Neural cell (in vitro differentiated cells): ENCODE data around the gene TMEM259. TPM values are rescaled to one million over a fixed set of nuclear protein-coding genes. Genes with fewer than 3 reads are reported as not detected.

ENCODE experiments used
- H2AFZ ChIP-seq: fragments of 200-600, 300-800 bp; sonication (generic), shearing (Covaris generic); 2 replicates; pipeline ENCODE4 v1.6.0; 2014; ENCODE audit warnings: low read depth, mild to moderate bottlenecking, antibody characterized with exemption, low read length, moderate library complexity
- H3F3A ChIP-seq: fragments of 200-600 bp; shearing (Covaris generic); 2 replicates; pipeline ENCODE4 v1.6.1; 2016; ENCODE audit warnings: mild to moderate bottlenecking, moderate library complexity, mixed read lengths, antibody characterized with exemption, low read length; ENCODE audit not compliant: insufficient read depth, poor library complexity, severe bottlenecking
- H3K27ac ChIP-seq: fragments of 200-600, 300-800 bp; sonication (generic), shearing (Covaris generic); 2 replicates; pipeline ENCODE4 v1.5.1; 2014; ENCODE audit warnings: mild to moderate bottlenecking, low read length, moderate library complexity
- H3K27me3 ChIP-seq: fragments of 300-800, 200-600 bp; sonication (generic), shearing (Covaris generic); 2 replicates; pipeline ENCODE4 v1.6.0; 2014; ENCODE audit warnings: mild to moderate bottlenecking, low read depth, low read length, moderate library complexity; ENCODE audit not compliant: insufficient read depth
- H3K36me3 ChIP-seq: fragments of 300-800, 200-600 bp; sonication (generic), shearing (Covaris generic); 2 replicates; pipeline ENCODE4 v1.5.1; 2014; ENCODE audit warnings: mild to moderate bottlenecking, antibody characterized with exemption, low read length, moderate library complexity; ENCODE audit not compliant: insufficient read depth
- H3K4me2 ChIP-seq: fragments of 300-800, 200-600 bp; sonication (generic), shearing (Covaris generic); 2 replicates; pipeline ENCODE4 v1.6.0; 2014; ENCODE audit warnings: mild to moderate bottlenecking, low read length
- H3K4me3 ChIP-seq: fragments of 300-800, 200-600 bp; sonication (generic), shearing (Covaris generic); 2 replicates; pipeline ENCODE4 v1.5.1; 2014; ENCODE audit warnings: mild to moderate bottlenecking, low read length, moderate library complexity
- H3K79me2 ChIP-seq: fragments of 200-600 bp; shearing (Covaris generic); replicated peaks from 2 replicates; pipeline ENCODE4 v1.6.0; 2014; ENCODE audit warnings: mild to moderate bottlenecking, low read length, moderate library complexity; ENCODE audit not compliant: insufficient read depth
- H3K9ac ChIP-seq: fragments of 300-800, 200-600 bp; sonication (generic), shearing (Covaris generic); 2 replicates; pipeline ENCODE4 v1.6.1; 2016; ENCODE audit warnings: mild to moderate bottlenecking, low read length, mixed read lengths
- H3K9me2 ChIP-seq: fragments of 200-600 bp; shearing (Covaris generic); 2 replicates; pipeline ENCODE4 v1.6.1; 2016; ENCODE audit warnings: mild to moderate bottlenecking, low read length, mixed read lengths; ENCODE audit not compliant: insufficient read depth
- H3K9me3 ChIP-seq: fragments of 200-600, 300-800 bp; sonication (generic), shearing (Covaris generic); 2 replicates; pipeline ENCODE4 v1.6.1; 2016; ENCODE audit warnings: mild to moderate bottlenecking, mixed run types, low read length, moderate library complexity, mixed read lengths
- H4K20me1 ChIP-seq: fragments of 200-600 bp; shearing (Covaris generic); 2 replicates; pipeline ENCODE4 v1.6.1; 2016; ENCODE audit warnings: mild to moderate bottlenecking, mixed run types; ENCODE audit not compliant: insufficient read depth
- EP300 ChIP-seq: fragments of 450-650 bp; conservative IDR thresholded peaks from 2 replicates; pipeline ENCODE4 v1.6.1; 2014; ENCODE audit warnings: antibody characterized with exemption, mild to moderate bottlenecking, moderate library complexity; ENCODE audit not compliant: poor library complexity, severe bottlenecking
- EZH2 ChIP-seq: fragments of 200-600, 300-800 bp; shearing (Covaris generic), sonication (generic); IDR thresholded peaks from 2 replicates; pipeline ENCODE4 v1.6.1; 2014; ENCODE audit warnings: antibody characterized with exemption, low read length, borderline replicate concordance, mild to moderate bottlenecking; ENCODE audit not compliant: insufficient read depth, poor library complexity, severe bottlenecking
- MXI1 ChIP-seq: fragments of 450-650 bp; conservative IDR thresholded peaks from 2 replicates; pipeline ENCODE4 v1.6.1; 2014; ENCODE audit warnings: antibody characterized with exemption, mild to moderate bottlenecking; ENCODE audit not compliant: poor library complexity, severe bottlenecking
- POLR2AphosphoS5 ChIP-seq: IDR thresholded peaks from 2 replicates; pipeline ENCODE4 v1.6.1; 2012
- RAD21 ChIP-seq: fragments of 450-650 bp; conservative IDR thresholded peaks from 2 replicates; pipeline ENCODE4 v1.6.1; 2014; ENCODE audit warnings: antibody characterized with exemption, mild to moderate bottlenecking, moderate library complexity
- SMC3 ChIP-seq: fragments of 450-650 bp; conservative IDR thresholded peaks from 2 replicates; pipeline ENCODE4 v1.6.1; 2014; ENCODE audit warnings: antibody characterized with exemption, mild to moderate bottlenecking, moderate library complexity; ENCODE audit not compliant: poor library complexity
- TAF1 ChIP-seq: IDR thresholded peaks from 2 replicates; pipeline ENCODE4 v1.6.1; 2012; ENCODE audit warnings: low read depth
- polyA plus RNA-seq: library from polyadenylated mRNA; depleted of rRNA; stranded (reverse); fragments of >200 nt; gene quantifications from 2 replicates; pipeline ENCODE4 v1.2.3, GENCODE V29; 2014
- TF ChIP-seq, protein P1 (sequence below): fragments of 450-650 bp; IDR thresholded peaks from 2 replicates; pipeline ENCODE4 v1.5.1; 2014; ENCODE audit warnings: antibody characterized with exemption, mild to moderate bottlenecking, moderate library complexity; ENCODE audit not compliant: poor library complexity, severe bottlenecking
- TF ChIP-seq, protein P2 (sequence below): IDR thresholded peaks from 2 replicates; pipeline ENCODE4 v1.6.1; 2012; ENCODE audit warnings: borderline replicate concordance

The TMEM259 gene
- polyA plus RNA-seq, 1 donor from 2014 or later, result 176 TPM

DNA sequence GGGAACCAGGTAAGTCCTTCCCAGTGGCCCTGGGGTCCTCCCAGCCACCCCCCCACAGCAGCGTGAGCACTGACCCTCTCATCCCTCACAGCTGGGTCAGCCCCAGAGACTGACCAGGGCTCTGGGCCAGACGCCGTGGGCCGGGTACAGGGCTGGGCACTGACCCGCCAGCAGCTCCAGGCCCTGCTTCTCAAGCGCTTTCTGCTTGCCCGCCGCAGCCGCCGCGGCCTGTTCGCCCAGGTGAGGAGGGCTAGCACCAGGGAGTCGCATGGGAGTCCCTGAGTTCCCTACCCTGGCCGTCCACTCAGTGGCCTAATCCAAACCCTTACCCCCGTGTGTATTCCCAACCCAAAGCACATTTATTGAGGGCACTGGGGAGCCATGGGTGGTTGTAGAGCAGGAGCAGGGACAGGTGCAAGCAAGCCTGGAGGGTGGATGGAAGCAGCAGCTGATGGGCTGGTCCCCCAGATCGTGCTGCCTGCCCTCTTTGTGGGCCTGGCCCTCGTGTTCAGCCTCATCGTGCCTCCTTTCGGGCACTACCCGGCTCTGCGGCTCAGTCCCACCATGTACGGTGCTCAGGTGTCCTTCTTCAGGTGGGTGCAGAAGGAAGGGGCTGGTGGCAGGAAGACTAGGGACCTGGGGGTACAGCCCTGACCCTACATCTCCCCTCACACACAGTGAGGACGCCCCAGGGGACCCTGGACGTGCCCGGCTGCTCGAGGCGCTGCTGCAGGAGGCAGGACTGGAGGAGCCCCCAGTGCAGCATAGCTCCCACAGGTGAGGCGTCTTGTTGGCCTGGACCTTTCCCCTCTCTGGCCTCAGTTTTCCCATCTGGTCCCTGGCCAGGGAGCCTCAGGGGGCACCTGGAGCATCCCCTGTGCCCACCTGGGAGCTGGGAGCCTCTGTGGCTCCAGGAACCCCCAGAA, 33.4 kb upstream of the TMEM259 start:
- Histone ChIP-seq H3K9ac (no peak overlapping the region), H3K27ac (no peak overlapping the region), H2AFZ (no peak overlapping the region), H3K9me2 (no peaks in the 10 kb centered on the region), H3K27me3 (no peaks in the 10 kb centered on the region), H3K9me3 (peaks cover 28% of the 10 kb centered on the region), H3K4me2 (no peak overlapping the region), H3K36me3 (peaks cover 12% of the 10 kb centered on the region), H4K20me1 (no peaks in the 10 kb centered on the region), H3K4me3 (no peak overlapping the region), H3K79me2 (no peaks in the 10 kb centered on the region), H3F3A (no peaks in the 10 kb centered on the region)
- TF ChIP-seq RAD21 (no peak), EZH2 (no peak), MXI1 (no peak), SMC3 (no peak), EP300 (no peak), POLR2AphosphoS5 (no peak), TAF1 (no peak)
- TF ChIP-seq, protein P1, sequence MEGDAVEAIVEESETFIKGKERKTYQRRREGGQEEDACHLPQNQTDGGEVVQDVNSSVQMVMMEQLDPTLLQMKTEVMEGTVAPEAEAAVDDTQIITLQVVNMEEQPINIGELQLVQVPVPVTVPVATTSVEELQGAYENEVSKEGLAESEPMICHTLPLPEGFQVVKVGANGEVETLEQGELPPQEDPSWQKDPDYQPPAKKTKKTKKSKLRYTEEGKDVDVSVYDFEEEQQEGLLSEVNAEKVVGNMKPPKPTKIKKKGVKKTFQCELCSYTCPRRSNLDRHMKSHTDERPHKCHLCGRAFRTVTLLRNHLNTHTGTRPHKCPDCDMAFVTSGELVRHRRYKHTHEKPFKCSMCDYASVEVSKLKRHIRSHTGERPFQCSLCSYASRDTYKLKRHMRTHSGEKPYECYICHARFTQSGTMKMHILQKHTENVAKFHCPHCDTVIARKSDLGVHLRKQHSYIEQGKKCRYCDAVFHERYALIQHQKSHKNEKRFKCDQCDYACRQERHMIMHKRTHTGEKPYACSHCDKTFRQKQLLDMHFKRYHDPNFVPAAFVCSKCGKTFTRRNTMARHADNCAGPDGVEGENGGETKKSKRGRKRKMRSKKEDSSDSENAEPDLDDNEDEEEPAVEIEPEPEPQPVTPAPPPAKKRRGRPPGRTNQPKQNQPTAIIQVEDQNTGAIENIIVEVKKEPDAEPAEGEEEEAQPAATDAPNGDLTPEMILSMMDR, result no peak
- TF ChIP-seq, protein P2, sequence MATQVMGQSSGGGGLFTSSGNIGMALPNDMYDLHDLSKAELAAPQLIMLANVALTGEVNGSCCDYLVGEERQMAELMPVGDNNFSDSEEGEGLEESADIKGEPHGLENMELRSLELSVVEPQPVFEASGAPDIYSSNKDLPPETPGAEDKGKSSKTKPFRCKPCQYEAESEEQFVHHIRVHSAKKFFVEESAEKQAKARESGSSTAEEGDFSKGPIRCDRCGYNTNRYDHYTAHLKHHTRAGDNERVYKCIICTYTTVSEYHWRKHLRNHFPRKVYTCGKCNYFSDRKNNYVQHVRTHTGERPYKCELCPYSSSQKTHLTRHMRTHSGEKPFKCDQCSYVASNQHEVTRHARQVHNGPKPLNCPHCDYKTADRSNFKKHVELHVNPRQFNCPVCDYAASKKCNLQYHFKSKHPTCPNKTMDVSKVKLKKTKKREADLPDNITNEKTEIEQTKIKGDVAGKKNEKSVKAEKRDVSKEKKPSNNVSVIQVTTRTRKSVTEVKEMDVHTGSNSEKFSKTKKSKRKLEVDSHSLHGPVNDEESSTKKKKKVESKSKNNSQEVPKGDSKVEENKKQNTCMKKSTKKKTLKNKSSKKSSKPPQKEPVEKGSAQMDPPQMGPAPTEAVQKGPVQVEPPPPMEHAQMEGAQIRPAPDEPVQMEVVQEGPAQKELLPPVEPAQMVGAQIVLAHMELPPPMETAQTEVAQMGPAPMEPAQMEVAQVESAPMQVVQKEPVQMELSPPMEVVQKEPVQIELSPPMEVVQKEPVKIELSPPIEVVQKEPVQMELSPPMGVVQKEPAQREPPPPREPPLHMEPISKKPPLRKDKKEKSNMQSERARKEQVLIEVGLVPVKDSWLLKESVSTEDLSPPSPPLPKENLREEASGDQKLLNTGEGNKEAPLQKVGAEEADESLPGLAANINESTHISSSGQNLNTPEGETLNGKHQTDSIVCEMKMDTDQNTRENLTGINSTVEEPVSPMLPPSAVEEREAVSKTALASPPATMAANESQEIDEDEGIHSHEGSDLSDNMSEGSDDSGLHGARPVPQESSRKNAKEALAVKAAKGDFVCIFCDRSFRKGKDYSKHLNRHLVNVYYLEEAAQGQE, result no peak

DNA sequence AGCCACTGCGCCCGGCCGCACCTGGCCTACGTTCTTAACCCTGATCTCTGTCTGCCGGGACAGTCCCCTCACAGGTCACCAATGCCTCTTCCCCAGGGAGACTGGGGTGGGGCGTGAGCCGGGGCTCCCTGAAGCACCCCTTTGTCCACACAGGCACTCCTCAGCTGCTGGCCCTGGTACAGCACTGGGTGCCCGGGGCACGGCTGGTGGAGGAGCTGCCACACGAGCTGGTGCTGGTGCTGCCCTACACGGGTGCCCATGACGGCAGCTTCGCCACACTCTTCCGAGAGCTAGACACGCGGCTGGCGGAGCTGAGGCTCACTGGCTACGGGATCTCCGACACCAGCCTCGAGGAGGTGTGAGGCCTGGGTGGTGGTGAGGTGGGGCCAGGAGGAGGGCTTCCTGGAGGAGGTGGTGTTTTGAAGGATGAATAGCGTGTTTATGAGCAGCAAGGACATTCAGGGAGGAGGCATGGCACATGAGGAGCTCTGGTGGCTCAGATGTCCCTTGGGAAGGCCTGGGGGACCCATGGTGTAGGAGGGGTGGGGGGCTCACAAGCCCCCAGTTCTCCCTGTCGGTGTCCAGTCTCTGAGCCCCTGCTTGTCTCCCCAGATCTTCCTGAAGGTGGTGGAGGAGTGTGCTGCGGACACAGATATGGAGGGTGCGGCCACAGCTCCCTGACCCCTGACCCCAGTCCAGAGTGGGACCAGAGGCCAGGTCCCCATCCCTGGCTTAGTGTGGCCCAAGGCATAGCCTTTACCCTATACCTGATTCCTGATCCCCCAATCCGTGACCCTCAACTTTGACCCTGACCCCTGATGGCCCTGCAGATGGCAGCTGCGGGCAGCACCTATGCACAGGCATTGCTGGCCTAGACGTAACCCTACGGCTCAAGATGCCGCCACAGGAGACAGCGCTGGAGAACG, 32.5 kb upstream of the TMEM259 start:
- no peaks in the 10 kb centered on the region for H3K9me2 ChIP-seq
- peaks cover 9% of the 10 kb centered on the region for H3K36me3 ChIP-seq
- peaks cover 22% of the 10 kb centered on the region for H3K9me3 ChIP-seq
- no peaks in the 10 kb centered on the region for H3K27me3 ChIP-seq
- no peaks in the 10 kb centered on the region for H3K79me2 ChIP-seq
- H3K4me2 ChIP-seq, result no peak overlapping the region
- H3F3A ChIP-seq, result no peaks in the 10 kb centered on the region
- TF ChIP-seq MXI1 (no peak), EZH2 (no peak), RAD21 (no peak), POLR2AphosphoS5 (no peak), TAF1 (no peak), EP300 (no peak), SMC3 (no peak)
- TF ChIP-seq, protein P1, result no peak
- TF ChIP-seq, protein P2, result no peak
- H3K4me3 ChIP-seq, result no peak overlapping the region
- no peak overlapping the region for H2AFZ ChIP-seq
- H4K20me1 ChIP-seq, result no peaks in the 10 kb centered on the region
- H3K9ac ChIP-seq, result no peak overlapping the region
- H3K27ac ChIP-seq, result no peak overlapping the region
